NCI-H187 (cell line): ENCODE data around the gene RSPH9.
"Not testable (repeated sequence)": the region's sequence is repeated elsewhere in the genome, so short reads cannot be mapped to it uniquely, and the experiment has no call there.

Experiments used
- DNase-seq, 2 experiments: peaks; one replicate each; lab custom pipeline; 2025; lab: John Stamatoyannopoulos, UW

The RSPH9 gene

DNA sequence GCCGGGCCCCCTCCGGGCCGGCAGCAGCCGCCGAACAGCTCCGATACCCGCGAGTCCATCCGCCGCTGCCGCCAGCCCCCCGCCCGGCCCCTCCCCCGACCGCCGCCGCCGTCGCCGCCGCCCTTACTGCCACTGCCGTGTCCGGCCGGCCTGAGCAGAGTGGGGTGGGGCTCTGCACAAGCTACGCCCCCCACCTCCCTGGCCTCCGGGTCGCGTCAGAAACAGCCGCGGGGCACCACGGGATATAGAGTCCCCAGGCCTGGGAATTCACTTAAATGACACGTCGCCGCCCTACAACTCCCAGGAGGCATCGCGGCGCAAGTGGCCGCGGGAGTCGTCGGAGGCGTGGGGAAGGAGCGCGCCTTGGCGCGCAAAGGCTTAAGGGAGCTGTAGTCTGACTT, 15.7 kb upstream of the RSPH9 start, which contains the start of gene GTPBP2:
GTPBP2 (minus strand) TSS at position 161 of the 401 bp plus-strand sequence; CDS start at position 59, 102 bp downstream.
- peak; percentile 85 to 97 for DNase-seq

GRCh38 chr6:43629505-43630300, 15.1 kb upstream of the RSPH9 start:
- DNase-seq, result peak; percentile 91 to 93

DNA sequence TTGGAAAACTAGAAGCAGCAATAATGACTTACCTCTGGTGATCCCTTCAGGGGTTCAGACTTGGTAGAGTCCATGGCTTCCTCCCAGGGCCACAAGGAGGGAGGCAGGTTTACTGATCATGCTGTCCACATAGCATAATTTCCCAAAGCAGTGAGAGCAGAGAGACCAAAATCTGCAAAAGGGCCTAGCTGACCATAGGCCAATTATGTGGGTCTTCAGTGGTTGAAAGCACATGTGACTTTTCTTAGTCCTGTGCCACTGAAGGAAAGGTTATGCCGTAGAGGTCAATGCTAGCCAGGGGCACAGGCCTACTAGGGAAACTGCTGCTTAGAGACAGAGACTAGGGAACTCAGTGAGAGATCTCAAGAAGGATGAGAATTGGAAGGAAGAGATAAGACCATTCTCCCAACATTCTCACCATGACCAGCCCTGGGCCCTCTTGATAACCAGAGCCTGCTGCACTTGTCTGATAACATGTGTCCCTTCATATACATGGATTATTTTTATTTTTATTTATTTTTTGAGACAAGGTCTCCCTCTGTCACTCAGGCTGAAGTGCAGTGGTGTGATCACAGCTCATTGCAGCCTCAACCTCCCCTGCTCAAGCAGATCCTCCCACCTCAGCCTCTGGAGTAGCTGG, 13.7 kb upstream of the RSPH9 start:
- DNase-seq, result no peak

DNA sequence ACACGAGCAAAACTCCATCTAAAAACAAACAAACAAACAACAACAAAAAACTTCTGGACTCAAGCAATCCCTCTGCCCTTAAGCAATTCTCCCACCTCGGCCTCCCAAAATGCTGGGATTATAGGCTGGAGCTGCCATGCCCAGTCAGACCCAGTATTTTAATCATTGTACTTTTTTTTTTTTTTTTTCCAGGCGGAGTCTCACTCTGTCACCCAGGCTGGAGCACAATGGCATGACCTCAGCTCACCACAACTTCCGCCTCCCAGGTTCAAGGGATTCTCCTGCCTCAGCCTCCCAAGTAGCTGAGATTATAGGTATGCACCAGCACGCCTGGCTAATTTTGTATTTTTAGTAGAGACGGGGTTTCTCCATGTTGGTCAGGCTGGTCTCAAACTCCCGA, 11.8 kb upstream of the RSPH9 start:
- not testable (repeated sequence) for DNase-seq

DNA sequence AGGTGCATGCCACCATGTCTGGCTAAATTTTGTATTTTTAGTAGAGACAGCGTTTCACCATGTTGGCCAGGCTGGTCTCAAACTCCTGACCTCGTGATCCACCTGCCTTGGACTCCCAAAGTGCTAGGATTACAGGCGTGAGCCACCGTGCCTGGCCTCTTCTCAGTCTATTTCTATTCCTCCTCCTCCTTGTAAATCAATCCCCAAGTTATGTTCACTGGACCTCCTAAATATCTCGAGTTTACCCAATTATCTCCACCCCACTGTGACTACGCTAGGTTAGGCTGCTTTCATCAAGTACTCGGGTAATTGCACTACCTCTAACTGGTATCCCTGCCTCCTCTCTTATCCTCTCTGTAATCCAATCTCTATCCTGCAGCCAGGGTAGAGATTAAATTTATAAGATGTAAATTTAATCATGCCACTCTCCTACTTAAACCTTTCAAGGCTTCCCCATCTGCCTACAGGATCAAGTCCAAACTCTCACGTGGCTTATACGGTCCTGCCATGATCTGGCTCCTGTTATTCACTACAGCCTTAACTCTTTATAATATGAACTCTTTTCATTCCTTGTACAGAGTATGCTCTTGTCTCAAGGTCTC, 10.0 kb upstream of the RSPH9 start:
- no peak for DNase-seq

DNA sequence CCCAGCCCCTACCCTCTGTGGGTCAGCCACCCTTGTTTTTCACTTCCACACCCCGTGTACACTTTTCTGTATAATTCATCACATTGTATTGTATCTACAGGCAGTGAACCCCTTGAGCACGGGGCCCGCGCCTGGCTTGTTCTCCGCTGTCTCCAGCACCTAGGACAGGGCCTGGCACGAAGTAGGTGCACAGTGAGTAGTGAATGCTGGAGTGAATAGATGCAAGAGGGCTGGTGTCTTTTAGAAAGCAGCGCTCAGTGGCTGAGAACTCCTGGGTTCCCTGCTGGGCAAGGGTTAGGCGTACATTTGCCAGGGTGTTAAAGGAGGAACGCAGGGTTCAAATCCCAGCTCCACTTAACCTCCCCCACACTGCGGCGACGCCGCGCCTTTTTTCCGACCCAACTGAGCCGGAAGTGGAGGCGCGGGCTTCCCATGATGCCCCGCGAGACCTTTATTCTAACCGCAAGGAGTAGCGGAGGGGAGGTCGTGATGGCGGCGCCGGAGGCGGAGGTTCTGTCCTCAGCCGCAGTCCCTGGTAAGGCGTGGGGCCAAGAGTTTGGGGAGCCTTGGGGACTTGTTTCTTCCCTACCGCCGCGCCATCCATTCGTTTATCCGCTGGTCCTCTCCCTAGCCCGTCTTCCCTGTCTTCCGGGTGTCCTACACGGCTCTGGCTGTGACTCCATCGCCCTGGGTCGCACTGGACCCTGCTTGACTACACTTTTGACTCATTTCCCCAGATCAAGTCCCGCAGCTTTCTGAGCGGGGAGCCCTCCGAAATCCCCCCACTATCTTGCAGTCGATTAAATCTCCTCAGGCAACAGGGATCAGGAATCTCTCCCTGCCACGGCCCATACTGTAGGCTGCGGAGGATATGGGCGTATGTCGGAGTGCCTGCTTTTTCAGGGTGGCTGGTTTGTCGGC, 9.2 kb upstream of the RSPH9 start, which contains the start of gene MAD2L1BP:
MAD2L1BP (plus strand) TSS at position 454 of the 921 bp plus-strand sequence; CDS start at position 490, 36 bp downstream.
- peak; percentile 61 to 72 for DNase-seq

GRCh38 chr6:43636308-43636659, 8.6 kb upstream of the RSPH9 start:
- DNase-seq, result no peak

- no peak for DNase-seq
These were observed 4.6 kb upstream of the RSPH9 start for GRCh38 chr6:43639984-43640800.

DNA sequence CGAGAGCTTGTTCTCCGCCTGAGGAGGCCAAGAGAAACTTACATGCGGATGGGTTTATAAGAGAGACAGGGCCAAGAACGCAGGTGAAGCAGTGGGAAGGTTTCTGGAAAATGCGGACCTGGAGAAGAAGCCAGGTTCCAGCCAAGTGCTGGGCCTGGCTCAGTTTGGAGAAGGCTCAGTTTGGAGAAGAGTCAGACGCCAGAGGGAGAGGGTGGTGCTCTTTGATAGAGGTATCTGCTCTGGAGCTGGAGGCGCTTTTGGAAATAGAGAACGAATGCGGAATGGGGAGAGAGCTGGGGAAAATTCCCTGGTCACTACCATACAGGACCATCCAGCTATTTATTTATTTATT, 753 bp downstream of the RSPH9 start:
- DNase-seq, result no peak

- no peak for DNase-seq
These were observed 2.8 kb downstream of the RSPH9 start for GRCh38 chr6:43647613-43648012.

DNA sequence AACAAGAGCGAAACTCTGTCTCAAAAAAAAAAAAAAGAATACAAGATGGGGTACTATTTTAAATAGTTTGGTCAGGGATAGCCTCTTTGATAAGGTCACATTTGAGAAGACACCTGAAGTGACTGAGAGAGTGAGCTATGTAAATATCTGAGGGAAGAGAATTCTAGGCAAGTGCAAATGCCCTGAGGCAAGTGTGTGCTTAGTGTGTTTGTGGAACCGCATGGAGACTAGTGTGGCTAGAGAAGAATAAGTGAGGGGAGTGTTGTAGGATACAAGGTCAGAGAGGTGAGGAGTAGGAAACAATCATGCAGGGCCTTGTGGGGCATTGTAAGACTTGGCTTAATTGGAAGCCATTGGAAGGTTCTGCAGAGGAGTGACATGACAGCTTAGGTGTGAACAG, 3.4 kb downstream of the RSPH9 start:
- no peak for DNase-seq

GRCh38 chr6:43652822-43653221, 8.0 kb downstream of the RSPH9 start:
- not testable (repeated sequence) for DNase-seq

DNA sequence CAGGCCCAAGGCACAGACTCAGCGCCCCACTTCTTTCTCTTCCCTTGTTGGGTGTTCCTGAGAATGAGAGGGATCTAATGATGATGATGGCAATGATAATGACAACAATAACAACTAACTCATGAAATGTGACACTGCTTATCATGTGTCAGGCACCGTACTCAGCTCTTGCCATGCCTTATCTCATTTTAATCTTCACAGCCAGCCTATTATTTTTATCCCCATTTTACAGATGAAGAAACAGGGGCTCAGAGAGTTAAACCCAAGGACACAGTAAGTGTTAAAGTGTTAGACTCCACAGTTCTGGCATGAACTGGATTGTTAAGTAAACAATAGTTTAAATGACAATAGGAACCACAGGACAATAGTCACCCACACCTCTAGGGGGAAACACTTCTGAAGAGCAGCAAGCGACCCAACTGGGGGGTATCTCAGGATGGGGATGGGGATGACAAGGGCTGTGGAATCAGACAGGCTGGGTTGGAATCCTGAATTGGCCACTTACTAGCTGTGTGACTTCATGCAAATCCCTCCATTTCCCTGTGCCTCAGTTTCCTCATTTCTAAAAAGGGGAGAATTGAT, 12.5 kb downstream of the RSPH9 start:
- DNase-seq, result no peak

- DNase-seq, result no peak
These were observed 13.3 kb downstream of the RSPH9 start for GRCh38 chr6:43658161-43658560.

DNA sequence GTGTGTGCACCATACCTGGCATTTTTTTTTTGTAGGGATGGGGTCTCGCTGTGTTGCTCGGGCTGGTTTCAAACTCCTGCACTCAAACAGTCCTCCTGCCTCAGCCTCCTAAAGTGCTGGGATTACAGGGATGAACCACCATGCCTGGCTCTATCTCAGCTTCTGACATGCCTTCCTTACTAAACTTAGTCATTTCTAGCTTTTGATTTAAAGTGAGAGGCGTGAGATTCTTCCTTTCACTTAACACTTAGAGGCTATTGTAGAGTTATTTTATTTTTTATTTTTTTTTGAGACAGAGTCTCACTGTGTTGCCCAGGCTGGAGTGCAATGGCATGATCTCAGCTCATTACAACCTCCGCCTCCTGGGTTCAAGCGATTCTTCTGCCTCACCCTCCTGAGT, 18.1 kb downstream of the RSPH9 start:
- not testable (repeated sequence) for DNase-seq

DNA sequence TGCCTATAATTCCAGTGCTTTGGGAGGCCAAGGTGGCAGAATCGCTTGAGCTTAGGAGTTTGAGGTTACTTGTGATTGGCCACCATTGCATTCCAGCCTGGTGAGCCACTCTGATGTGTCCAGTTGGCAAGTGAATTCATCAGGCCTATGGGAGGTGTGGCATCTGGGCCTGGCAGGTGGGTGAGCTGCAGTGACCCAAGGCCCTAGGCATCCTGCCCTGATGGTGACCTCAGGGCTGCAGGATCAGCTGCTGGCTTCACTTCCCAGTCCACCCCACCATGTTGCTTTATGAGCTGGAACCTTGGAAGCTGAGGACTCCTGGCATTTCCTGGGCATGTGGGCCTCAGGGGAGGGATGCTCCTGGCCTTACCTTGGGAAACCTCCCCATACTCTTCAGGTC, 20.5 kb downstream of the RSPH9 start:
- DNase-seq, result no peak

GRCh38 chr6:43666196-43666920, 21.5 kb downstream of the RSPH9 start:
- no peak for DNase-seq

- DNase-seq, result peak; percentile 35 to 78
These were observed 22.7 kb downstream of the RSPH9 start for GRCh38 chr6:43667245-43668150.
